Neuron (in vitro differentiated cells): ENCODE measurements around the gene APOL2.
"Not testable (repeated sequence)": the region's sequence is repeated elsewhere in the genome, so short reads cannot be mapped to it uniquely, and the experiment has no call there.

Experiments used
- H2AFZ ChIP-seq: one replicate; pipeline ENCODE4 v1.6.1; 2013; ENCODE audit warnings: low read depth, mild to moderate bottlenecking, inconsistent platforms, low read length, moderate library complexity
- H3K27me3 ChIP-seq: one replicate; pipeline ENCODE4 v1.6.1; 2013; ENCODE audit warnings: low read length; ENCODE audit not compliant: insufficient read depth
- H3K36me3 ChIP-seq: one replicate; pipeline ENCODE4 v1.6.1; 2013; ENCODE audit warnings: low read length; ENCODE audit not compliant: insufficient read depth
- H3K4me1 ChIP-seq: one replicate; pipeline ENCODE4 v1.6.1; 2013; ENCODE audit warnings: low read length; ENCODE audit not compliant: insufficient read depth
- H3K4me3 ChIP-seq: 2 replicates; pipeline ENCODE4 v1.5.1; 2013; ENCODE audit warnings: mild to moderate bottlenecking, low read length, moderate library complexity
- H3K9me3 ChIP-seq: one replicate; pipeline ENCODE4 v1.6.1; 2013; ENCODE audit warnings: low read length

The APOL2 gene

GRCh38 chr22:36202906-36203305 lies 36.4 kb downstream of the APOL2 start:
- not testable (repeated sequence) for H3K9me3 ChIP-seq, H3K36me3 ChIP-seq, H3K27me3 ChIP-seq, H3K4me3 ChIP-seq, H2AFZ ChIP-seq
- peaks cover 11% of the 10 kb centered on the region for H3K4me1 ChIP-seq

DNA sequence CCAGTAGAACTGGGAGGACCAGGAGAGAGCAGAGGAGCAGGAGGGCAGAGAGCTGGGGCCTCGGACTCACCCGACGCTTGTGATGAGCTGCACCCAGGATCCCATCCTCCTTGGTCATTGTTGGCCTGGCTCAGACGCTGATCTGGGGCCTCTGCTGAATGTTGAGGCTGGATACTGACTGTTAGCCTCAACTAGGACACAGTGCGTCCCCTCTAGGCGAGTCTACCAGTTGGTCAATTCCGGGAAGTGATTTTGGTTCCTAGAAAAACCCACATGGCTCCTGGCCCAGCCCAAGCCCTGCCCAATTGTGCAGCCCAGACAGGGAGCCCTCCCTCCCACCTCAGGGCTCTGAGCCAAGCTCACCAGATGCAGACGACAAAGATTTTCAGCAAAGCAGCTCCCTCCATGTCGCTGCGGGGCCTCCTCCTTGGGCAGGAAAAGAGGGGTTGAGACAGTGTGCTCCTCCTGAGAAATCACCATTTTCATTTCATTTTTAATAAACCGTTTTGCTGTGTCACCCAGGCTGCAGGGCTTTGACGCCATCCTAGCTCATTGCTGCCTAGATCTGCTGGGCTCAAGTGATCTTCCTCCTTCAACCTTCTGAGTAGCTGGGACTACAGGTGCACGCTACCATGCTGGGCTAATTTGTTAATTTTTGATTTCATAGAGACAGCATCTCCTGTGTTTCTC lies 37.6 kb downstream of the APOL2 start, which contains the start of gene APOL4:
APOL4 (minus strand) TSS at position 180 of the 690 bp plus-strand sequence; CDS start at position 105, 75 bp downstream.
- H3K4me3 ChIP-seq, result no peak within 1 kb of the TSS
- H3K36me3 ChIP-seq, result no peaks in the 10 kb centered on the region
- no peaks in the 10 kb centered on the region for H3K9me3 ChIP-seq
- H3K4me1 ChIP-seq, result peaks cover 19% of the 10 kb centered on the region
- H2AFZ ChIP-seq, result no peak within 1 kb of the TSS
- no peaks in the 10 kb centered on the region for H3K27me3 ChIP-seq

DNA sequence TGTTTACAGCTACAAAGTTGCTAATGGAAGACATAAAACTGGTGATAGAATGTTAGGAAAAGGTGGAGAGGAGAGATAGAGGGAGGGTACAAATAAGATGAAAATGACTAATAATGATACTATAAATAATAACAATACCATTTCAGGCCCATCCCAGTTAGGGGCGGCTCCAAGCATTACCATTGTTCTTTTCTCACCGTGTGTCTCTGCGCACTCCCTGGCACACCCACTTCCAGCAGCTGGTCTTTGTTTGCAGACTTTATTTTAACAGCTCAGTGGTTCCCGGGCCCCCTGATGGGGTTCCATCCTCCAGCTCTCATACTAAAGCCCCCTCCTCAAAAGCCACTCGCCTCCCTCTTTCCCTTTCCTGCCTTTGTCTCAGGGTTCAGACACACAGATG lies 38.3 kb downstream of the APOL2 start:
- H2AFZ ChIP-seq, H3K36me3 ChIP-seq, H3K27me3 ChIP-seq, H3K4me3 ChIP-seq, H3K9me3 ChIP-seq: not testable (repeated sequence)
- peaks cover 26% of the 10 kb centered on the region for H3K4me1 ChIP-seq

DNA sequence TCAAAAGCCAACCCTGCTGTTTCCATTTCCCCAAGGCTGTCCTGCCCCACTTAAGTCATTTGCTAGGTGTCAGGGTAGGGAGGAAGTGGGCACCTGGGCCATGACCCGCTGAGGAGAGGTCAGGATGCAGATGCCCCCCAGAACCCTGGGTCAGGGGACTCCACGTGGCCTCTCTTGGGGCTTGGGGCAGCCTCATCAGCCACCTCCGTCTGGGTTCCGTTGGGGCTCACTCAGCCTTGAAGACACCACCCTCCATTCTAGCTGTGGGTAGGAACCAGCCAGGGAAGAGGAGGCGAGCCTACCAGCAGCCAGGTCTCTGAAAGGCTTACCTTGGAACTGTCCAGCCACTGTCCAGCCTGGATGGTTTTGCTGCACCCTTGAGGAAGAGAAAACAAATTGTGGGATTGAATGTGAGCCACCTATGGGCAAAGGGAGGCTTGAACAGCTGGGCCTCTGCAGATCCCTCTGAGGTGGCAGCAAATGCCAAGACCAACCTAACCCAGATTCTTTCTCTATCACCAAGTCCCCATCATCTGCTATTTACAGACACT lies 40.3 kb downstream of the APOL2 start:
- Histone ChIP-seq H3K9me3 (no peaks in the 10 kb centered on the region), H3K36me3 (no peaks in the 10 kb centered on the region), H3K27me3 (no peaks in the 10 kb centered on the region), H2AFZ (no peak overlapping the region), H3K4me3 (no peak overlapping the region), H3K4me1 (peaks cover 29% of the 10 kb centered on the region)

DNA sequence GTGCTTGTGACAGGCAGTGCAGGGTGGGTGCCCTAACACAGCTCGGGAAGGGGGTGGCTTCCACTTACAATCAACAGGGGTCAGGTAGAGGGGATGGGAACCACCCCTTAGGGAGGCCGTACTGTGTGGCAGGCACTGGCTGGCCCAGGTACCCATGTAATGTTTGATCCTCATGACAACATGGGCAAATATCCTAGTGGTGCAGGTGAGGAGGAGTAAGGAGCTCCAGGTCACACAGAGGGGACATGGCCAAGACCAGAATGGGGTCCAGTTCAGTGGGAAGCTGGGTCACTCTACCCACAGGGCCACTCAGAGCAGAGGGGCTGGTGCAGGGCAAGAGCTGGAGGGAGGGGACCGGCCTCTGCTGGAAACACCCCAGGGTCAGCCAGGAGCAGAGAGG lies 40.8 kb downstream of the APOL2 start:
- Histone ChIP-seq H3K36me3 (no peaks in the 10 kb centered on the region), H3K4me1 (peaks cover 29% of the 10 kb centered on the region), H3K27me3 (no peaks in the 10 kb centered on the region), H3K9me3 (no peaks in the 10 kb centered on the region), H3K4me3 (no peak overlapping the region), H2AFZ (peak overlapping the region; percentile 64)

- Histone ChIP-seq H3K27me3 (no peaks in the 10 kb centered on the region), H2AFZ (peak overlapping the region; percentile 64), H3K36me3 (no peaks in the 10 kb centered on the region), H3K4me3 (peak overlapping the region; percentile 19), H3K4me1 (peaks cover 29% of the 10 kb centered on the region), H3K9me3 (no peaks in the 10 kb centered on the region)
These were observed 41.7 kb downstream of the APOL2 start for GRCh38 chr22:36197514-36198146.

DNA sequence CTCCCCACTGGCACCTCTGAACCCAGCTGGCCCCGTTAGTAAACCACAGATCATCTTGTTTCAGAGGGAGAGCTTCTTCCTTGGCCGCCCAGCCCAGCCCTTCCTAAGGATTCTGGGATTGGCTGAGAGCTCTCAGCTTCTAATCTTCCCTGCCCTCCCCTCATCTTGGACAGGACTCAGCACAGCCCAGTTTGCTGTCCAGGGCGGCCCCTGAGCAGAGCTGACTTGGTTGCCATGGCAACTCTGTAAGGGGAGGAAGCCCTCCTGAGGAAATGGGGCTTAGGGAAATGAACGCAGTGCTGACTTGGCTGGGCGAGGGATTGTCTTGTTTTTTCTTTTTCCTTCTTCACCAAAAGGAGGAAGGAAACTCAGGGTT lies 42.3 kb downstream of the APOL2 start:
- Histone ChIP-seq H3K36me3 (no peaks in the 10 kb centered on the region), H3K4me1 (peaks cover 29% of the 10 kb centered on the region), H2AFZ (peak overlapping the region; percentile 64), H3K4me3 (peak overlapping the region; percentile 36), H3K9me3 (no peaks in the 10 kb centered on the region), H3K27me3 (no peaks in the 10 kb centered on the region)

GRCh38 chr22:36196254-36197064 lies 42.9 kb downstream of the APOL2 start:
- Histone ChIP-seq H3K4me3 (peak overlapping the region; percentile 36), H3K36me3 (no peaks in the 10 kb centered on the region), H3K27me3 (no peaks in the 10 kb centered on the region), H3K4me1 (peaks cover 29% of the 10 kb centered on the region), H3K9me3 (no peaks in the 10 kb centered on the region), H2AFZ (peak overlapping the region; percentile 64)

DNA sequence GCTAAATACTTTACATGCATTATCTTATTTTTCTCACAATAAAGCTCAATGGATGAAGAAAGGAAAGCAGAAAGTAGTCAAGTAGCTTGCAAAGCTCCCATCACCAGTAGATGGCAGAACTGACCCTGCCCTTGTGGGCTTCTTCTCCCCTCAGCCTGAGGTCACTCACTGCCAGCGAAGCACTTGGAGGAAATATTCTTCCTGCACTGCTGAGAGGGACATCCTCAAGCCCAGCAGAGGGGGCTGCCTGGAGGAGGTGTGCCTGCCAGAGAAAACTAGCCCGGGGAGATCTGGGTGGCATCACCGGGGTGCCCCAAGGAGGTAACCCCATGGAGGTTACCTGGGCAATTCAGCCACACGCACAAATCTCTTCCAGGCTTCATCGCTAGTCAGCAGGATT lies 44.4 kb downstream of the APOL2 start:
- H3K36me3 ChIP-seq, result no peaks in the 10 kb centered on the region
- no peaks in the 10 kb centered on the region for H3K9me3 ChIP-seq
- no peaks in the 10 kb centered on the region for H3K27me3 ChIP-seq

GRCh38 chr22:36194385-36194784 lies 44.9 kb downstream of the APOL2 start:
- Histone ChIP-seq H2AFZ (no peak overlapping the region), H3K4me3 (no peak overlapping the region), H3K9me3 (no peaks in the 10 kb centered on the region), H3K27me3 (no peaks in the 10 kb centered on the region), H3K36me3 (no peaks in the 10 kb centered on the region), H3K4me1 (peaks cover 29% of the 10 kb centered on the region)

More for the DNA sequence above, 44.4 kb downstream of the APOL2 start:
- no peak overlapping the region for H2AFZ ChIP-seq
- H3K4me3 ChIP-seq, result no peak overlapping the region
- peaks cover 29% of the 10 kb centered on the region for H3K4me1 ChIP-seq

- Histone ChIP-seq H3K4me3 (no peak overlapping the region), H3K9me3 (no peaks in the 10 kb centered on the region), H3K36me3 (no peaks in the 10 kb centered on the region), H2AFZ (no peak overlapping the region), H3K27me3 (no peaks in the 10 kb centered on the region), H3K4me1 (peaks cover 24% of the 10 kb centered on the region)
These were observed 45.8 kb downstream of the APOL2 start for GRCh38 chr22:36193577-36193976.

GRCh38 chr22:36193171-36193570 lies 46.2 kb downstream of the APOL2 start:
- no peak overlapping the region for H3K4me3 ChIP-seq
- no peaks in the 10 kb centered on the region for H3K27me3 ChIP-seq
- H2AFZ ChIP-seq, result no peak overlapping the region
- H3K9me3 ChIP-seq, result no peaks in the 10 kb centered on the region
- H3K4me1 ChIP-seq, result peaks cover 22% of the 10 kb centered on the region
- no peaks in the 10 kb centered on the region for H3K36me3 ChIP-seq

GRCh38 chr22:36192542-36192941 lies 46.8 kb downstream of the APOL2 start:
- H2AFZ ChIP-seq, result no peak overlapping the region
- no peaks in the 10 kb centered on the region for H3K9me3 ChIP-seq
- H3K27me3 ChIP-seq, result no peaks in the 10 kb centered on the region
- H3K4me1 ChIP-seq, result peaks cover 15% of the 10 kb centered on the region
- no peak overlapping the region for H3K4me3 ChIP-seq
- no peaks in the 10 kb centered on the region for H3K36me3 ChIP-seq
